Naive thymus-derived CD4-positive, alpha-beta T cell (primary cell): ENCODE data around the gene CXCL6. TPM values are rescaled to one million over a fixed set of nuclear protein-coding genes. Genes with fewer than 3 reads are reported as not detected.

Experiments used
- polyA plus RNA-seq, 2 donors: library from polyadenylated mRNA; unstranded; fragments of 300-500 nt; fragmentation: Illumina TruSeq; gene quantifications; one replicate each; pipeline ENCODE4 v1.2.3, GENCODE V29; 2021
- total RNA-seq, 6 experiments: library from RNA in 5 of 6; stranded (reverse) in 5 of 6; gene quantifications; 1 replicate in 5 of 6; 2 replicates in 1 of 6; pipeline ENCODE4 v1.2.3 and lab custom pipeline; 2021 to 2026

Gene CXCL6
- total and polyA plus RNA-seq, 7 experiments from 2014 or later: not detected

Other genes starting within 250 kb of the CXCL6 start
- gene RASSF6, start 216.2 kb upstream of the CXCL6 start, total RNA-seq: under 1 TPM in 4 of 5 experiments, not detected in 1; 0.05 to 0.42 (median 0.15) TPM
- under 1 TPM; 0.04 to 0.20 TPM for gene RASSF6, start 216.2 kb upstream of the CXCL6 start, polyA plus RNA-seq
- 100 to 1,000 TPM in 2 of 5 experiments, 1 to 10 TPM in 3; 1.8 to 501 (median 4.4) TPM for gene CXCL8, start 96.1 kb upstream of the CXCL6 start, total RNA-seq
- gene CXCL8, start 96.1 kb upstream of the CXCL6 start, polyA plus RNA-seq: under 1 TPM in 1 of 2 donors, not detected in 1; 0.20 TPM
- not detected for gene PF4V1, start 16.6 kb downstream of the CXCL6 start, total RNA-seq
- gene PF4V1, start 16.6 kb downstream of the CXCL6 start, polyA plus RNA-seq: not detected
- gene CXCL1, start 32.7 kb downstream of the CXCL6 start, total RNA-seq: 1 to 10 TPM in 1 of 5 experiments, under 1 TPM in 1, not detected in 3; 0.56 to 3.3 TPM
- not detected for gene CXCL1, start 32.7 kb downstream of the CXCL6 start, polyA plus RNA-seq
- 10 to 100 TPM in 1 of 5 experiments, under 1 TPM in 1, not detected in 3; 0.72 to 13.2 TPM for gene PF4, start 145.3 kb downstream of the CXCL6 start, total RNA-seq
- gene PF4, start 145.3 kb downstream of the CXCL6 start, polyA plus RNA-seq: not detected
- gene PPBP, start 151.5 kb downstream of the CXCL6 start, total RNA-seq: 10 to 100 TPM in 1 of 5 experiments, 1 to 10 TPM in 1, not detected in 3; 3.3 to 34.9 TPM
- gene PPBP, start 151.5 kb downstream of the CXCL6 start, polyA plus RNA-seq: not detected
- gene CXCL5, start 162.0 kb downstream of the CXCL6 start, total RNA-seq: under 1 TPM in 1 of 5 experiments, not detected in 4; 0.29 TPM
- not detected for gene CXCL5, start 162.0 kb downstream of the CXCL6 start, polyA plus RNA-seq
- 10 to 100 TPM in 1 of 5 experiments, 1 to 10 TPM in 1, under 1 TPM in 1, not detected in 2; 0.92 to 15.3 (median 3.0) TPM for gene CXCL3, start 202.0 kb downstream of the CXCL6 start, total RNA-seq
- gene CXCL3, start 202.0 kb downstream of the CXCL6 start, polyA plus RNA-seq: not detected